Subcutaneous preadipocyte (primary cell): Measurements from ENCODE around the gene ABCB6. TPM values are rescaled to one million over a fixed set of nuclear protein-coding genes. Genes with fewer than 3 reads are reported as not detected.

Experiments
- total RNA-seq: library from RNA; depleted of rRNA; stranded (reverse); fragments of >200 nt; gene quantifications from 2 replicates; pipeline ENCODE4 v1.2.3, GENCODE V29; 2012

Gene ABCB6
- 30.9 and 40.1 TPM in 2 replicates for total RNA-seq

DNA sequence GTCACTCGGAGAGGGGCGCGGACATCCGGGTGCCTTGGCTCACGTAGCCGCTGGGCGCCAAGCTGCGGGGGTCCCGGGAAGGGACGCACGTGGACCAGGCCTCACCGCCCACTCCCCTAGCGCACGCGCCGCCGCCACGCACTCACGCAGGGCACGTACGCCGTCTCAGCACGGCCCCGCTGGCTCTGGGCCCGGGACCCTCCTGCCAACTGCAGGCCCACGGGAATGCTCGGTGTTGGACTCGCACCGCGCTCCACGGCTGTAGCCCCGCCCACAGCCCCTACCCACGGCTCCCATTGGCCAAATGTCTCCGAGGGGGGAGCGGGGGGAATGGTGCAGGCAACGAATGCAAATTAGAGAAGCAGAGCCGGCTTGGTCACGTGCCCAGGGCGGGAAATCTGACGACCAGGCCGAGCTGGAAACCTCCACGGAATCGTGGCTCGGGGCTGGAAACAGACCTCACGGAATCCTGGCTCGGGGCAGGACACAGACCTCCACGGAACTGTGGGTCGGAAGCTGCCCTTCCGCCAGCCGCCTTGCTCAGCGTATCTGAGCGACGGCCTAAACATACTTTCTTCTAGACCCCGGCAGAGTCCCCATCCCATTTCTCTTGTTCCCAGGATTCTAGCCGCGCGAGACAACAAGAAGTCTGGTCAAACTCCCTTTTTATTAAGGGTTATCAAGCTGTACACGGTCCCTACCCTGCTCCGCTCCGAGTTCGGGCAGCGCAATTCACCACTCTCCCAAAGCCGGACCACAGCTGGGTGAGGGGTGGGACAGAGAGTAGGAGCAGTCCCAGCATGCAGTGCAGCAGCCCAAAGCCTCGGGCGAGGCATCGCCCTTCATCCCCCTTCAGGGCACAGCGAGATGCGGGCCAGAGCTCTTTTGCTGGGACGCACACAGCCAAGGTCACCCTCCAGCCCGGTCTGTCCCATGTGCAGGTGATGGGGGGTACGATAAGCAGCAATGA, at the start of gene ABCB6:
Gene ABCB6, minus strand, starts transcription at position 227 of the 970 bp plus-strand sequence. CDS start 285 bp downstream, outside the sequence.

DNA sequence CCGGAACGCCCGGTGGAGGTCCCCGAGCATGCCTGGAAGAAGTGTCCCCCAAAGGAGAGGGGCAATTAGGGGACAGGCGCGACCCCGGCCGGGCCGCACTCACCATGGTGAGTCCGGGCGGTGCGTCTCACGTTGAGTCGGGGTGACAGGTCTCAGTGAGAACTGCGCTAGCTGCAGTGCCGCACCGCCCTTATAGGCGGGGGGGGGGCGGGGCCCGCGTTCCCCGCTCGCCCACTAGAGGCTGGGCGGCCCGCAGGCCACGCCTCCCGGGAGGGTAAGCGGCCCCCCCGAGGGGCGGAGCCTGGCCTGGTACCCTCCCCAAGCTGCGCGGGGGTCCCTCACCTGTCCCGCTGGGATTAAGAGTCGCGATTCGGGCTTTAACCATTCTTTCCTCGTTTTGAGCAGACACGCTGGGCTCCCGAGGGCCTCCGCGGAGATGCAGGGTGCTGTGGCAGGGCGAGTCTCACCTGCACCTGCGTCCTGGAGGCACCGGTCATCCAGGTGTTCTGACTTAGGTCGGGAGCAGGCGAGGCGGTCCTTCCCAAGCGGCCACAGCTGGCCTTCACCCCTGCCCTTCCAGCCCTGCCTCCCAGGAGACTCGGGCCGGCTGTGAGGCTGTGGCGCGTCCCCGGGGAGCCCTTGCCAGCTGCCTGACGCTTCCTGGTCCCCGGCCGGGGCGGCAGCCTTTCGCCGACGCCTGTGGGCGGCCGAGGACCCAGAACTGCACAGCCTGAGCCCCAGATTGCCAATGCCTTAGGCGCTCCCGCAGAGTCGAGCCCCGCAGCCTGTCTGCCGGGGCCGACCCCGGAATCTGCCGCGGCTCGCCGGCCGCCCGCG, 35.2 kb upstream of the ABCB6 start, which contains the start of gene TUBA4A:
Gene TUBA4A, minus strand, starts transcription at position 166 of the 837 bp plus-strand sequence. Its CDS starts 60 bp downstream, at position 106.

DNA sequence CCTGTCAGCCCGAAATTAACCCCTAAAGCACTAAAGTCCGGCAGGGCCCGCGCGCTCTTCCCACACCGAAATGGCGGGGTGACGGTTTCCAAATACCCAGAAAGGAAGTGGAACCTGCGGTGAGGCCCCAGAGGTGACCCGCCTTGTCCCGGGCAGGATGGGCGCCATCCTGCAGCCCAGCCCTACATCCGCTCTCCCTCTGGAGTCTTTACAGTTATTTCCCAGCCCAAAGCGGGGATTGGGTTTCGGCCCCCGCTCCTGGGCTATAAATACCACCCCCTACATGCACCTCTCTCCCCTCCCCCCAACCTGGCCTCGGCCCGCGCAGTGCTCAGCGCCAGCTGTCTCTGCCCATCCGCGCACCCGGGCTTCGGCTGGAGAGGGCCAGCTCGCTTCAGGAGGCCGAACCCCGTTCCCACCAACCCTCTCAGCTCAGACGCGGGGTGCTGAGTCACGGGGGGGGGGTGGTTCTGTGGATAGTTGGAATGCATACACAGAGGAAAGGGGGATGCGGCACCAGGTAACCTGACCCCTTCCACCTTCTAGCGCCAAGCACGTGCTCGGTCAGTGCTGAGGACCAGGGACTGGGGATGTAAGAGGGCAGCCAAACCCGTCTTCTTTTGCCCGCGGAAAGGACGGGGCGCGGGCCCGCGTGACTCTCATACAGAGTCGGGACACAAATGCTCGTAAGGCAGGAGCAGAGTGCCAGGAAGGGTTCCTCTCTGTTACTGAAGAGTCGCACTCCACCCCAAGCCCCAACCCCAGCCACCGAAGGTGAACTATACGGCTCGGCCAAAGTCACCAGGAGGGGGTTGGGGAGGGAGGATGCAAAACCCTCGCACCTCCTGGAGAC, 34.4 kb upstream of the ABCB6 start, which contains the start of gene TUBA4B:
Gene TUBA4B, plus strand, starts transcription at position 344 of the 853 bp plus-strand sequence. Its CDS starts 165 bp downstream, at position 509.

DNA sequence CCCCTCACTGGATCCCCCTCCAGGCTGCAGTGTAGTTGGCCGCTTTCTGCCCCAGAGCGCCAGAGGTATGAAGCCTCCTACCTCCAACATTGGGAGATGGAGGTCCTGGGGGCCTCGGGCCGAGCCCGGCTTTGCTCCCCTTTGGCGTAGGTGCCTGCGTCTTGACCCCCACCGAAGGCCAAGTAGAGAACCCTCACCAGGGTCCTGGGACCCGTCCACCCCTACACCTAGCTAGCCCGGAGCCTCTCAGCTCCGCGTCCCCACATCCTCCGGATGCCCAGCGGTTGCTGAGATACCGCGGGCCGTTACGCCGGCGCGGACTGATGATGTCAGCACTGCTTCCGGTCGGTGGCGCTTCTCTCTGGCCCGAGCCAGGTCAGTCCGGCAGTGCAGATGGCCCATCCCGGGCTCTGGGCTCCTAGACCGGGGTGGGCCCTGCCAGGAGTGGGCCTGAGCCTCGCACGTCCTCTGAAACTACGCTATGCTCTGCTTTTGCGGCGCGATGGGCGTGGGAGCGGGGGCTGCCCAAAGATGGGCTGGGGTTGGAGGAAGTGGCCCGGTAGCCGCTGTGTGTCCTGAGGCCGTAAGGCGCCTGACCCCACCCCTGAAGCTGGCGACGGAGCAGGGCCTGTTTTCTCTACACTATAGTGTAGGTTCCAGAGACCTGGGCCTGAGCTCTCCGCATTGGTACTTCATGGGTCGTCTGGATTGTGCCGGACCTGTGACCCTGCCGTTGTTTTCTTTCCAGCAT, 26.6 kb upstream of the ABCB6 start, which contains the start of the genes GLB1L and STK16:
Gene GLB1L, minus strand, starts transcription at position 297 of the 751 bp plus-strand sequence. CDS start 1,871 bp downstream, outside the sequence.
Gene STK16, plus strand, starts transcription at position 332 of the 751 bp plus-strand sequence. CDS start 521 bp downstream, outside the sequence.

DNA sequence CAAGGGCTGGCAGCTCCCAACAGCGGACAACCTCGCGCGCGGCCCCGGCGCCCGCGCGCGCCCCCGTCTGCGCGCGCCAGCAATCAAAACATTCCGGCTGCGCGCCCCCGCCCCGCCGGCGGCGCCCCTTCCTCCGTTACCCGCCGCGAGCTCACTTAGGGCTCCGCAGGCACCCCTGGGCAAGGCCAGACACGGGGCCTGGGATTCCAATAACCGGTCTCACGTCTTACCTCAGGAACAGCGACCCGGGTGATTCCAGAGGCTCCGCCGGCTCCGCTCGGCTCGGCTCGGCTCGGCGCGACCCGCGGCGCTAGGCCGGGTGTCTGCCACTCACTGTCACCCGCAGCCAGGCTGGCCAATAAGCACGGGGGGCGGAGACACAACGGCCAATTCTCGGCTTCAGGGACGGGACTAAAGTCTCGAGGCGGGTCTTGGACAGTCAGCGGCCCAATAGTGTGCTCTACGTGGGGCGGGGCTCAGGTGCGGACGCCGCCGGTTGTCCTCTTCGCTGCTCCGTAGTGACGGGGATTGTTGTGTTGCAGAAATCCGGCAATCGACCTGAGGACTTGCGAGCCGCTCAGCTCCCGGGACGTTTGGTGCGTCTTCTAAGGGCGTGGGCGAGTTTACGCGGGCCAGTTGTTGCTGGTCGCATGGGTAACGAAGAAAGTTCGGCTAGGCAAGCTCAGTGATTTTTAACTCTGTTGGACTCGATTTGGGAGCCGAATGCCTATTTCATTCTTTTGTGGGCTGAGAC, 10.7 kb upstream of the ABCB6 start, which contains the start of the genes ANKZF1 and ATG9A:
Gene ANKZF1, plus strand, starts transcription at position 502 of the 754 bp plus-strand sequence. CDS start 452 bp downstream, outside the sequence.
Gene ATG9A, minus strand, starts transcription at position 332 of the 754 bp plus-strand sequence. CDS start 1,612 bp downstream, outside the sequence.

DNA sequence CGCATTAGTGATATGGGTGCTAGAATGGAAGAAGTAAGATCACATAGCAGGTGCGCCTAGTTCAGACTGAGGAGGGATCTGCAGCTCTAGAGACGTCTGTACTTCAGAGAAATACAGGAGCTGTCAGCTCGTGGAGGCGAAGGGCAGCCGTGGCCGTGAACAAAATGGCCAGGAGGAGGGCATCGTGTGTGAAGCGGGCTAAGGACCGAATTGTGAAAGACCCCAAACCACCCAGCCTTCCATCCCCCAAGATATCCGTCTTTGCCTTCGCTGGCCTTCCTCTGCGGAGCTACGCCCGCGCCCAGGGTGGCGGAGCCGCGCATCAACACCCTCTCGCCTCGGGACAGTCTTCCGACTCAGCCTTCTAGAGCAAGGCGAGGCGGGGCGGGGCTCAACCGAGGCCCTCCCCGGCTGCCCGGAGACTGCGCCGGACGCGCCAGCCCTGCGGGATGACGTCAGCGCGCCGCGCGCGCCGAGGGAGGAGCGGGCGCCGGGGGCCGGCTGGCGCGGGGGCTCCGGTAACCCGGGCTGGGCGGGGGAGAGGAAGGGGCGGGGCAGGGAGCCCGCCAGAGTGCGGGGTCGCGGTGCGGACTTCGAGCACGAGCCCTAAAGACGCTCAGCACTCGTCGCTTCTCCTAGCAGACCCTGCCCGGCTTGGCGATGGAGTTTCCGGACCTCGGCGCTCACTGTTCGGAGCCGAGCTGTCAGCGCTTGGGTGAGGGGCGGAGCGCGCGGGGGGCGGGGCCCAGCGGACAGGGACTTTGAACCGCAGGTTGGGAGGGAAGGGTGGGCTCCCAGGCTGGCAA, 12.2 kb downstream of the ABCB6 start, which contains the start of gene ZFAND2B:
Gene ZFAND2B, plus strand, starts transcription at position 455 of the 806 bp plus-strand sequence. Its CDS starts 206 bp downstream, at position 661.

DNA sequence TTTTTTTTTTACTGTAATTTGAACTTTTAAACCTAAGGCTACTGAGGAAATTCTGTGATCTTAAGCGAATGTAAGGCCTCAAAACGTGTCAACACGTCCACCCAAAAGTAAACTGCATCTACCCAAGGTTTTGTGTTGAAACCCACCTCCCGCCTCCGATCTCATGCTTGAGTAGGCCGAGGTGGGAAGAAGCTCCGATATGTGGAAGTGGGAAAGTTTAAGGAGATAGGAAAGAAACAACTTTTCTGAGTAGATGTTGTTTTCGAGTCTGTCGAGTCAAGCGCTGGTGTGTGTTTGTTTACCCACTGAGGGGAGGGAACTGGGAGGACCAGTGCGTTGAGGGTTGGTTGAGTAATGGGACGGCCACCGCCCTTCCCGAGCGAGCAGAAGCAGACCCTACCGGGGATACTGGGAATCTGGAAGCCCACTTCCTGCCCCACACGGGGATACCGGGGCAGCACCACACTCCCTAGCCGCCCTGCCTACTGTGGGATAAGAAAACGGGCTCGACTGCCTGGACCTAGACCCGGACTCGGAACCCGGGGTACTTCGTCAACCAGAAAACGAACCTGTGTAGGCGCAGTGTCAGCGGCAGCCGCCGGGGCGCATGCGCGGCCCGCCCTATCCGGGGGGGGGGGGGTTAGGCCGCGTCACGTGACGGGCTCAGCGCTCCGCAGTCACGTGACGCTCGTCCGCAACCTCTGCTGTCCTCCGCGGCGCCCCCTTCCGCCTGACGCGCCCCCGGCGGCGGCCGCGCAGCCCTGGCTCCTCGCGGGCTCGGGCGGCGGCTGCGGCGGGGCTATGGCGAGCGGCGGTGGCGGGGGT, 41.0 kb downstream of the ABCB6 start, which contains the start of gene RETREG2:
Gene RETREG2, plus strand, starts transcription at position 724 of the 825 bp plus-strand sequence. Its CDS starts 78 bp downstream, at position 802.

DNA sequence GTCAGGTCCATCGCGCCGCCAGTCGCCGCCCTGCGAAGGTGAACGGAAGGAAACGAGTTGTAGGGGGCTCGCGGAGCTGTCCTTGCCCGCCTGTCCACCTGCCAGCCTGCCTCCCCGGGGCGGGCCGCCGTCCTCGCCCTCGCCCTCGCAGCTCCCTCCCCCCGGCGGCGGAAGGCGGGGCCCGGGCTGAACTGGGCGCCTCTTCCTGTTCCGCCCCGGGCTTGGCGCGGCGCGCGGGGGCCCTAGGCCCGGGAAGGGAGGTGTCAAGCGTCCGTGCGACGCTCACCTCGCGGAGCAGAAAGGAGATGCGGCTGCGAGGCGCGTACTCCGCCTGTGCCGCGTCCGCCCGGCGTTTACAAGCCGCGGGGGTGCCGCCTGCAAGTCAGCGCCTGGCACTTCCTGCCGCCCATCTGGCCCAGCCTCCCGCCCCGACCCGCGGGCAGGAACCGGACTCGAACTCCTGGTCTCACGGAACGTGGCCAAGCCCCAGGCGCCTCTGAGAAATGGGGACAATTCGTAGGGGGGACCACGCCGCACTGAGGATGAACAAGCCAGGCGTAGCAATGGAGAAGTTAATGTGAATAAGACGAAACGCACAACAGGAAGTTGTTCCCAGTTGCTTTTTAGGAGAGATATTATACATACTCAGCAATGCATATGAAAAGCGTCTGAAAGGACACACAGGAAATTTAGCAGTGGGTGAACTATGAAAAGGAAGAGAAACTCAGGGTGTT, 41.8 kb downstream of the ABCB6 start, which contains the start of gene CNPPD1:
Gene CNPPD1, minus strand, starts transcription at position 108 of the 734 bp plus-strand sequence. Its CDS starts 97 bp downstream, at position 11.

DNA sequence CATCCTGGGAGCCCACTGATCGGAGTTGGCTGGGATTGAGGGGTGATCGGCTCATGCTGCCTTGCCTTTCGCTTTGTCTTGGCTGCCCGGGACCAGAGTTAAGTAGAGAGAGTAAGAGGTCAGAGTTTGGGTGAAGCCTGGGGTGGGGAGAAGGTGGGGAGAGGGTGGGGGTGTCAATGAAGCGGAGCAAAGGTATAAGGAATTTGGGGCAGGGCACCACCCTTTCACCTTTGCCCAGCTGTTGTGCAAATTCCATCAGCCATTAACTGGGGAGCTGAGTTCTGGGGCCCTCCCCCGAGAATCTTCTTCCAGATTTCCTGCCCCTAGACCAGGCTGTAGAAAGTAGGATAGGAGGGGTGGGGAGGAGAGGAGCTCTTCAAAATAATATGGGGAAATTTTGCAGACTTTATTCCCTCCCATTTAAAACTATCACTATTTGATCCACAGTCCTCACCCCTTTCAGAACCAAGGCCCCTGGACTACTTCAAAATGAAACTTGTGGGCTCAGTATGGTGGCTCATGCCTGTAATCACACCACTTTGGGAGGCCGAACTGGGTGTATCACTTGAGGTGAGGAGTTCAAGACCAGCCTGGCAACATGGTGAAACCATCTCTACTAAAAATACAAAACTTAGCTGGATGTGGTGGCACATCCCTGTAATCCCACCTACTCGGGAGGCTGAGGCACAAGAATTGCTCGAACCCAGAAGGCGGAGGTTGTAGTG, 48.7 kb downstream of the ABCB6 start, which contains the start of gene SLC23A3:
Gene SLC23A3, minus strand, starts transcription at position 100 of the 725 bp plus-strand sequence. Its CDS starts 45 bp downstream, at position 55.

DNA sequence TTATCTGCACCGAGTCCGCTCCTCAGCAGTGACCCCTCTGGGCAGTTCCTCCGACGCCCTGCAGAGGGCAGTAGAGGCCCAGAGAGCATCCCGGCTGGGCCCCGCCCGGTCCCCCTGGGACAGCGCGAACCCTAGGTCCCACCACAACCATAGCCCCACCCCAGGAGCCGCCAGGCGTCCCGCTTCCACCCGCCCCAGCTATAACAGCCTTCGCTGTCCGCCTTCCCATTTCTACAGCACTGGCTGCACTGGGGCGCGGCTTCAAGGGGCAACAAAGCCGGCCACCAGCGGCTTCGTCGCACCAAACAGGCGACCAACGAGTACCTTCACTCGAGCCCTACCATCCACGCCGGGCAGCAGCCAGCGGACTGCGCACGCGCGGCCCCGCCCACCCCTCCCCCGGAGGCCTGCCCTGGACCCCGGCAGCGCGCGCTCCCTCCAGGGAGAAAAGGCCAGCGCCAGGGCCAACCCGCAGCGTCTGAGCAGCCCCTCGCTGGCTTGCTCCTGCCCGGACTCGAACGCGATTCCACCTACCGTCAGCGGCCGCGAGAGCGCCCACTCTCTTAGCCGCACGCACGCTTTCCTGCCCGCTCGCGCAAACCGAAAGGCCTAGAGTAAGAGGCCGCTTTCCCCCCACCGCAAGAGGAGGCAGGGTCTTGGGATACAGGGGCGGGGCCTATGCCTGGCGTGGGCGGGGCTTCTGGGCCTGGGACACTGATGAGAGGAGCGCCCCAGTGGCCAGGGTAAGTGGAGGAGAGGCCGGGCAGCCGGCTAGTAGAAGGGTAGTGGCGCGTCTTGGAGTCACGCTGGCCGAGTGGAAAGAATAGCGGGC, 58.4 kb downstream of the ABCB6 start, which contains the start of gene NHEJ1:
Gene NHEJ1, minus strand, starts transcription at position 630 of the 832 bp plus-strand sequence. CDS start 2,453 bp downstream, outside the sequence.

